Epithelial cell of proximal tubule (primary cell): ENCODE measurements around the gene RBCK1. TPM values are rescaled to one million over a fixed set of nuclear protein-coding genes. Genes with fewer than 3 reads are reported as not detected.
"Not testable (repeated sequence)": the region's sequence is repeated elsewhere in the genome, so short reads cannot be mapped to it uniquely, and the experiment has no call there.

Experiments
- DNase-seq: peaks from one replicate; pipeline ENCODE4 v3.0.0-alpha.2; 2011; ENCODE audit warnings: low read depth
- H3K4me3 ChIP-seq: 2 replicates; pipeline ENCODE4 v1.5.1; 2011; ENCODE audit warnings: low read depth, mild to moderate bottlenecking, low read length
- total RNA-seq: library from RNA; depleted of rRNA; stranded (reverse); fragments of >200 nt; gene quantifications from 2 replicates; pipeline ENCODE4 v1.2.3, GENCODE V29; 2015
- TF ChIP-seq, protein P1 (sequence below): conservative IDR thresholded peaks from 2 replicates; pipeline ENCODE4 v1.5.1; 2012; ENCODE audit warnings: low read depth, mild to moderate bottlenecking, low read length

The RBCK1 gene
- total RNA-seq, 1 donor from 2014 or later: 106 TPM

DNA sequence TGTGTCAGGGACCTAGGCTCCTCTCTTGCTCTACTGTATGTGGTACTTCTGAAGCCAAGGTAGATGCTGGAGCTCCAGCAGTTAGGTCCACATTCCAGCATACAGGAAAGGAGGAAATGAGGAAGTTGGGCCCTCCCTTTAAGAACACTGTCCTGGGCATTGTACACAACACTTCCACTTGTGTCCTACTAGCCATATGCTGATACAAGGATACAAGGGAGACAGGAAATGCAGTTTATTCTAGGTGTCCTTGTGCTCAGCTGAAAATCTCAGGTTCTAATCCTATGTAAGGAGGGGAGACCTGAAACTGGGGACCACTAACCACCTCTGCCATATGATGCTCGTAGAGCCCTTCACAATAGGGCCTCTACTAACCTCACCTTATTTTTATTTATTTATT lies 23.4 kb upstream of the RBCK1 start:
- TF ChIP-seq, protein P1, sequence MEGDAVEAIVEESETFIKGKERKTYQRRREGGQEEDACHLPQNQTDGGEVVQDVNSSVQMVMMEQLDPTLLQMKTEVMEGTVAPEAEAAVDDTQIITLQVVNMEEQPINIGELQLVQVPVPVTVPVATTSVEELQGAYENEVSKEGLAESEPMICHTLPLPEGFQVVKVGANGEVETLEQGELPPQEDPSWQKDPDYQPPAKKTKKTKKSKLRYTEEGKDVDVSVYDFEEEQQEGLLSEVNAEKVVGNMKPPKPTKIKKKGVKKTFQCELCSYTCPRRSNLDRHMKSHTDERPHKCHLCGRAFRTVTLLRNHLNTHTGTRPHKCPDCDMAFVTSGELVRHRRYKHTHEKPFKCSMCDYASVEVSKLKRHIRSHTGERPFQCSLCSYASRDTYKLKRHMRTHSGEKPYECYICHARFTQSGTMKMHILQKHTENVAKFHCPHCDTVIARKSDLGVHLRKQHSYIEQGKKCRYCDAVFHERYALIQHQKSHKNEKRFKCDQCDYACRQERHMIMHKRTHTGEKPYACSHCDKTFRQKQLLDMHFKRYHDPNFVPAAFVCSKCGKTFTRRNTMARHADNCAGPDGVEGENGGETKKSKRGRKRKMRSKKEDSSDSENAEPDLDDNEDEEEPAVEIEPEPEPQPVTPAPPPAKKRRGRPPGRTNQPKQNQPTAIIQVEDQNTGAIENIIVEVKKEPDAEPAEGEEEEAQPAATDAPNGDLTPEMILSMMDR: no peak
- no peak for DNase-seq
- H3K4me3 ChIP-seq: no peak overlapping the region

DNA sequence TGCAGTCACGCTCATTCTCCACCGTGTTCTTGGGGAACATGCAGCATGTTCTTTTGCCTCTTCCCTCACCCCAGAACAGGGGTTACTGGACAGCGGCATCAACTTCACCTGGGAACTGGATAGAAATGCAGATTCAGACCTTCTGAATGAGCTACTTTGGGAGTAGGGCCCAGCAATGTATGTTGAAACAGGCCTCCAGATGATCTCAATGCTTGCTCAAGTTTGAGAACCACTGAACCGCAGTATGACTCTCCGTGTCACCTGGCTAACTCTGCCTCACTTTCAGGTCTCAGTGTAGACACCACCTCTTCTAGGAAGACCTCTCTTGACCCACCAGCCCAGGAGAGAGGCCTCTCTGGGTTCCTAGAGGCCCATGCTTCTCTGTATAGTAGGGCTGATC lies 22.7 kb upstream of the RBCK1 start:
- TF ChIP-seq, protein P1: no peak
- DNase-seq: peak; percentile 72

DNA sequence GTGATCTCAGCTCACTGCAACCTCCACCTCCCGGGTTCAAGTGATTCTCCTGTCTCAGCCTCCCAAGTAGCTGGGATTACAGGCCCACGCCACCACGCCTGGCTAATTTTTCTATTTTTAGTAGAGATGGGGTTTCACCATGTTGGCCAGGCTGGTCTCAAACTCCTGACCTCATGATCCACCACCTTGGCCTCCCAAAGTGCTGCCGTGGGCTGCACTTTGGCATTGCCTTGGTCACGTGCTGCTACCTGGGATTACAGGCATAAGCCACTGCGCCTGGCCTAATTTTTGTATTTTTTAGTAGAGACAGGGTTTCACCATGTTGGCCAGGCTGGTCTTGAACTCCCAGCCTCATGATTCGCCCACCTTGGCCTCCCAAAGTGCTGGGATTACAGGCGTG lies 21.5 kb upstream of the RBCK1 start:
- H3K4me3 ChIP-seq, DNase-seq: not testable (repeated sequence)

More for the DNA sequence above, 22.7 kb upstream of the RBCK1 start:
- H3K4me3 ChIP-seq: no peak overlapping the region

DNA sequence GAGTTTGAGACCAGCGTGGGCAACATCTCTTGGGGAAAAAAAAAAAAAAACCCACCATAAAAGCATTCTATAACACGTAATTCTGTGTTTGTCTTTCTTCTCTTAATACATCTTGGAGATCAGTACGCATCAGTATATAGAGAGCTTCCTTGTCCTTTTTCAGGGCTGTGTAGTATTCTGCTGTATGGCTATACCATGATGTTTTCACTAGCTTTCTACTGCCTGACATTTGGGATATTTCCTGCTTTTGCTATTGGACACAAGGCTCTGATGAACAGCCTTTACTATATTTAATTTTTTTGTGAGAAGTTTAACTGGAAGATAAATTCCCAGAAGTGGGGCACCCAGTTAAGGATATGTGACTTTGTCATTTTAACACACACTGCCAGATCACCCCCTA lies 20.6 kb upstream of the RBCK1 start:
- TF ChIP-seq, protein P1: no peak
- H3K4me3 ChIP-seq: no peak overlapping the region
- no peak for DNase-seq

DNA sequence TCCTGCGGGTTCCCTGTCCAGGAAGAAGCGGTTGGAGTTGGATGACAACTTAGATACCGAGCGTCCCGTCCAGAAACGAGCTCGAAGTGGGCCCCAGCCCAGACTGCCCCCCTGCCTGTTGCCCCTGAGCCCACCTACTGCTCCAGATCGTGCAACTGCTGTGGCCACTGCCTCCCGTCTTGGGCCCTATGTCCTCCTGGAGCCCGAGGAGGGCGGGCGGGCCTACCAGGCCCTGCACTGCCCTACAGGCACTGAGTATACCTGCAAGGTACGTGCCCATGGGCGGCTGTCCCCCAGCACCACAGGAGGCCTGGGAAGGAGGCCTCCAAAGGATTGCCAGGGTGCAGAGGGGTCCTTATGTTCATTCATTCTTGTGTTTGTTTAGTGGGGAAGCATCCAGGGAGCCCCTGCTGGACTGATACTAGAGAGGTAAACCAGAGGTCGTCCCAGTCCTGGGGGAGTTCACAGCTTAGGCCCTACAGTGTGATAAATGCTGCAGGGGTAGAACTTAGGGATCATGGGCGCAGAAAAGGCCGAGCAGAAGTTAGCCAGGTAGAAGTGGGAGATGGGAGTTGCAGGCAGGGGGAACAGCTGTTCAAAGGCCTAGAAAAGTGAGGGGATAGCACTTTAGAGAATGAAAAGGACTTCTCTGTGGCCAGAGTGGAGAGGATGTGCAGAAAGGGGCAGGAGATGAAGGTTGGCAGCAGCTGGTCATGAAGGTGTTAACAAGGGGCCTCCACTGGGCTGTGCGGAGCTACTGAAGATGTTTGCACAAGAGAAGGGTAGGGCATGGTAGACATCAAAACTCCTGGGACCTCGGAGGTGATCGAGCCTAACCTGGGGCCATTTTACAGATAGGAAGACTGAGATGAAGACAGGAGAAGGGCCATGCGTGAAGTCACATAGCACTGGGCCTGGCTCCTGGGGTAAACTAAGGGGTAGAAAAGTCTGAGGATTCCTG lies 19.8 kb upstream of the RBCK1 start:
- TF ChIP-seq, protein P1: no peak
- DNase-seq: no peak
- H3K4me3 ChIP-seq: no peak overlapping the region

DNA sequence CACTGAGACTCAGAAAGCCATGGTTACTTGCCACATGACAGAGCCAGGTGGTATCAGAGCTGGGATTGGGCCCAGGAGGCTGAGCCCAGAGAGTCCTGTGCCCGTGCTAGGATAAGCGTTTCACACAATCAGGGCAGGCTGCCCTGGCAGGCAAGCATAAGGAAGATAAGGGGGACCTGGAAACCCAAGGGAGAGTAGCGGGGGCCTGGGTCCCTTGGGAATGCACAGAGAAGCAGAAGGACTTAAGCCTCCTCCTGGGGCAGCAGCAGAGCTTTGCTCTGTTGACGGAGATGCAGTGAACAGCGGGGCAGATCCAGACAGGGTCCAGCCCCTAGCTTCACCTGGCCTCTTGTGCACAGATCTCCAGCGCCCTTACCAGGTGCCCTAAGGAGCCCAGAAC lies 18.9 kb upstream of the RBCK1 start:
- no peak for DNase-seq
- no peak overlapping the region for H3K4me3 ChIP-seq
- TF ChIP-seq, protein P1: no peak

DNA sequence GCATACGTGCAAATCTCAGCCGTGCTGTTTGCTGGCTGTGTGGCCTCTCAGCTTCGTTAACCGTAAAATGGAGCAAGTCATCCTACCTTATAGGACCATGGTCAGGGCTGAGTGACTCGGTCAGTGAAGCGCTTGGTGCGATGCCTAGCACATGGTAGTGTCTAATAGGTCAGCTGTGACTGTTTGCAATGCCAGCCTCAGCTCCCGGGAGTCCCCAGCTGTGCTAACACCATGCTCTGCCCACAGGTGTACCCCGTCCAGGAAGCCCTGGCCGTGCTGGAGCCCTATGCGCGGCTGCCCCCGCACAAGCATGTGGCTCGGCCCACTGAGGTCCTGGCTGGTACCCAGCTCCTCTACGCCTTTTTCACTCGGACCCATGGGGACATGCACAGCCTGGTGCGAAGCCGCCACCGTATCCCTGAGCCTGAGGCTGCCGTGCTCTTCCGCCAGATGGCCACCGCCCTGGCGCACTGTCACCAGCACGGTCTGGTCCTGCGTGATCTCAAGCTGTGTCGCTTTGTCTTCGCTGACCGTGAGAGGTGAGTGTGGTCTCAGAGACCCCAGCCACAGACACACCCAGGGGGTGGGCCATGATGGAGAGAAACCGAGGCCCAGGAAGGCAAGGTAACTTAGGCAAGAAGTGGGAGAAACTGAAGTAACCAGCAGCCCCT lies 16.9 kb upstream of the RBCK1 start:
- TF ChIP-seq, protein P1: no peak
- H3K4me3 ChIP-seq: no peak overlapping the region
- no peak for DNase-seq

DNA sequence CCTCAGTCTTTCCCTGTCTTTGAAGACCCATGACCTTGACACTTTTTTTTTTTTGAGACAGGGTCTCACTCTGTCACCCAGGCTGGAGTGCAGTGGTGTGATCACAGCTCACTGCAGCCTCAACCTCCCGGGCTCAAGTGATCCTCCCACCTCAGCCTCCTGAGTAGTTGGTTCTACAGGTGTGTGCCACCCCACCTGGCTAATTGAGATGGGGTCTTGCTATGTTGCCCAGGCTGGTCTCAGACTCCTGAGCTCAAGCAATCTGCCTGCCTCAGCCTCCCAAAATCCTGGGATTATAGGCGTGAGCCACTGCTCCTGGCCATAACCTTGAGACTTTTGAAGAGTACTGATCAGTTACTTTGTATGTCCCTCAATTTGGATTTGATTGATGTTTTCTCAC lies 14.8 kb upstream of the RBCK1 start:
- not testable (repeated sequence) for DNase-seq, H3K4me3 ChIP-seq
